Hematopoietic multipotent progenitor cell treated with erythropoietin and hydrocortisone succinate and interleukin-3 and kit ligand, for 15 days (in vitro differentiated cells): ENCODE results near the gene KLF11.

Experiments
- DNase-seq: peaks from one replicate; pipeline ENCODE4 v3.0.0-alpha.2; 2015; ENCODE audit warnings: low spot score

KLF11 gene

DNA sequence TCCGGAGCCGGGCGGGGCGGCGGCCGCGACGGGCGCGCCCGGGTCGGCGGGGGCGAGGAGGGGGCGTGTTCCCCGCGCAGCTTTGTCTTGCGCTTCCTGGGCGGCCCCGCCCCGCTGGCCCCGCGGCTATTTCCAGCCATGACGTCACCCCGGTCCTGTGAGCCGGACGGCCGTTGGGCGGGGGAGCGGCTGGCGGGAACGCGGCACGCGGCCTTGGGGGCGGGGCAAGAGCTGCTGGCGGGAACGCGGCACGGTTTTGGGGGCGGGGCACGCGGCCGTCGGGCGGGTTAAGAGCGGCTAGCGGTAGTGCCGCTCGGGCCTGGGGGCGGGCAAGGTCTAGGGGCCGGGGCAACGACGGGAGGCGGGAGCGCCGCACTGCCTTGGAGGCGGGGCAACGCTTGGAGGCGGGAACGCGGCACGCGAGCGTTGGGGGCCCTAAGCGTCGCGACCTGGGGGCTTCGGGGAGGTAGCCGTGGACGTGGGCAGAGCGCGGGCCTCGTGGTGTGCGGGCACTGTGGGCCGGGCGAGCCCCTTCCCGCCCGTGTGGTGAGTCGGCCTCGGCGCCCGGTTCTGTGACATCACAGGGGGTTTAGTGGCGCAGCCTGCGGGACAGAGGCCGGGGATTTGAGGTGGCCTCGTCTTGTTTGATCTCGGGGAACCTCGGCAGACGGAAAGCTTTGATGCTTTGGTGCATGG, 704 bp downstream of the KLF11 start:
- DNase-seq = peak; percentile 72

DNA sequence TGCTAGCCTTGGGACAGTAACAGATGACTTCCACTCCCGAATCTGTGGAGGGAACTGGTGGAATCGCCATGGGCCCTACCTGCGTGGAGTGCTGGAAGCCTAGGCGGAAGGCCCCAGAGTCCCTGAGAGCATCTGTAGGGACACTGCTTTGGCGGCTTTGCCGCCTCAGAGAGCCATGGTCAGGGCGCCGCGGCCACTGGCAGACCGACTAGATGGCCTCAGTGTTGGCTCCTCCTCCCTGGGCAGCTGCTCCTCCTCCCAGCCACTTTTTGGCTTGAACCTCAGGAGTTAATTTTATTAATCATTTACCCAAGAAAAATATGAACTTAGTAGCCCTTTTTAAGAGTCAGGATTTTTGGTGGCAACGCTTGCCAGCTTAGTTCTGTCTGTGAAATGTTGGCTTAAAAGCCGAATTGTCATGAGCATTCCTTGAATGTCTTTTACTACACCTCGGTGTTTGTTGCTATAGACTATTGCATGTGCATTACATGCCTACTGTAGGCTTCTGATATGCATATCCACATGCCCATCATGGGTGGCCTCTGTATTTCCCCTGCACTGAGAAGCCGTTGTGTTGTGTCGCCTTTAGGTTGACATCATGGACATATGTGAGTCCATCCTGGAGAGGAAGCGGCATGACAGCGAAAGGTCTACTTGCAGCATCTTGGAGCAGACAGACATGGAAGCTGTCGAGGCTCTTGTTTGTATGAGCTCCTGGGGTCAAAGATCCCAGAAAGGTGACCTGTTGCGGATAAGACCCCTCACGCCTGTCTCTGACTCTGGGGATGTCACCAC, 2.4 kb downstream of the KLF11 start:
- no peak for DNase-seq

DNA sequence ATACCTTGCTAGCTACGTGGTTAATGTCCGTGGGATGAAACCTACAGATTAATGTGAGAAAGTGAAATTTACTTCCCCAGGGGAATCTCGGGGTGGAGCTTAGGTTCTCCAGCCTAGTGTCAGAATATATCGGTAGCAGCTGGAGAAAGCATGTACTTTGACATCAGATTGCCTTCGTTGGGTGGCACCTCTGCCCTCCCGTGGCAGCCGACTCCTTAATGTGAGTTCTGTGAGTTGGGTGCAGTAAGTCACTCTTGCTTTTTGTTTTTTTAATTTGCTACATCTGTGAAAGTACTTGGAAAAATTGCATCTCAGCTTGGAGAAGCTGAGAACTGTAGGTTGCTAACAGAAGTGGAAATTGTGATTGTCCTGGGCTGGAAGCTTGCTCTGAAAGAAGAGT, 3.6 kb downstream of the KLF11 start:
- no peak for DNase-seq

DNA sequence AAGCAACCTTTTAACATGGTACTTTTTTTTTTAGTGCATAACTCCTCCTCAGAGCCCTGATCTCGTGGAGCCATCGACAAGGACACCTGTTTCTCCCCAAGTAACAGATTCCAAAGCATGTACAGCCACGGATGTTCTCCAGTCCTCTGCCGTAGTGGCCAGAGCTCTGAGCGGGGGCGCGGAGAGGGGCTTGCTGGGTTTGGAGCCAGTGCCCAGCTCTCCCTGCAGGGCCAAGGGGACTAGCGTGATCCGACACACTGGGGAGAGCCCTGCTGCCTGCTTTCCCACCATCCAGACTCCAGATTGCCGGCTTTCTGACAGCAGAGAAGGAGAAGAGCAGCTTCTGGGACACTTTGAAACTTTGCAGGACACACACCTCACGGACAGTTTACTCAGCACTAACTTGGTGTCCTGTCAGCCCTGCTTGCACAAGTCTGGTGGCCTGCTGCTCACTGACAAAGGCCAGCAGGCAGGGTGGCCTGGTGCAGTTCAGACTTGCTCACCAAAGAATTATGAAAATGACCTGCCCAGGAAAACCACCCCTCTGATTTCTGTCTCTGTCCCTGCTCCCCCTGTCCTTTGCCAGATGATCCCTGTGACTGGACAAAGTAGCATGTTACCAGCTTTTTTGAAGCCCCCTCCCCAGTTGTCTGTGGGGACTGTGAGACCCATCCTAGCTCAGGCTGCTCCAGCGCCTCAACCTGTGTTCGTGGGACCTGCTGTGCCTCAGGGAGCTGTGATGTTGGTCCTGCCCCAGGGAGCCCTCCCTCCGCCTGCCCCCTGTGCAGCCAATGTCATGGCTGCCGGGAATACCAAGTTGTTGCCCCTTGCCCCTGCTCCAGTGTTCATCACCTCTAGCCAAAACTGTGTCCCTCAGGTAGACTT, 4.5 kb downstream of the KLF11 start:
- DNase-seq = no peak

DNA sequence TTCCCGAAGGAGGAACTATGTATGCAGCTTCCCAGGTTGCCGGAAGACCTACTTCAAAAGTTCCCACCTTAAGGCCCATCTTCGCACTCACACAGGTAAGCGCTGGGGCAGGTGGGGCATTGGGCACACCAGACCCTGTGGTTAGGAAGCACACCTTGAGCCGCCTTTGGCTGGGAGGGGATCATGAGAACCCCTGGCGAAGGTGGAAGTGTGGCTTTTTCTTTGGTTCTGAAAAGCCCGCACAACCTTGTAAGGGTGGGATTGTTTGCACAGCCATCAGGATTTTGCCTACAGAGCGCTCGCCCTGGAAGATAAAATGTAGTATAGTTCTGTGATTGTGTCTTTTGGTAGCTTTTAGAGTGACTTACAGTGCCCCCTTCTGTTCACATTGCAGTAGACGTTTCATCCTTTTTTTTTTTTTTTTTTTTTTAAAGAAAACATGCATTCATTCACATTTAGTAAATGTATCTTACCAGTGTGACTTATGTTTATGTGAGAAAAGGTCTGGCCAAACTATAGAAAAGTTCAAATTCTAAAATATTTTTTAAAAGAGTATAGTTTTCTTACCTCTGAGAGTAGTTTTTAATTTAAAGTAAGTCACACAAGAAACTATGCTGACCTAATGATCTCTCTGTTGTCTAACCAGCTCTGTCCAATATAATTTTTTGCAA, 5.3 kb downstream of the KLF11 start:
- DNase-seq = peak; percentile 75

DNA sequence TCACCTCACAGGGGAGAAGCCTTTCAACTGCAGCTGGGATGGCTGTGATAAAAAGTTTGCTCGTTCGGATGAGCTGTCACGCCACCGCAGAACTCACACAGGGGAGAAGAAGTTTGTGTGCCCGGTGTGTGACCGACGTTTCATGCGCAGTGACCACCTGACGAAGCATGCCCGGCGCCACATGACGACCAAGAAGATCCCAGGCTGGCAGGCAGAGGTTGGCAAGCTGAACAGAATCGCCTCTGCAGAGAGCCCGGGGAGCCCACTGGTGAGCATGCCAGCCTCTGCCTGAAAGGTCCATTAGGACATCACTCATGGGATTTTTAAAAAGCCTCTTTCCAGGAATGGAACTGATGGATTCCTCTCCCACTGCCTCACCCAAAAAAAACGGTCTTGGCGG, 8.9 kb downstream of the KLF11 start:
- DNase-seq = no peak

DNA sequence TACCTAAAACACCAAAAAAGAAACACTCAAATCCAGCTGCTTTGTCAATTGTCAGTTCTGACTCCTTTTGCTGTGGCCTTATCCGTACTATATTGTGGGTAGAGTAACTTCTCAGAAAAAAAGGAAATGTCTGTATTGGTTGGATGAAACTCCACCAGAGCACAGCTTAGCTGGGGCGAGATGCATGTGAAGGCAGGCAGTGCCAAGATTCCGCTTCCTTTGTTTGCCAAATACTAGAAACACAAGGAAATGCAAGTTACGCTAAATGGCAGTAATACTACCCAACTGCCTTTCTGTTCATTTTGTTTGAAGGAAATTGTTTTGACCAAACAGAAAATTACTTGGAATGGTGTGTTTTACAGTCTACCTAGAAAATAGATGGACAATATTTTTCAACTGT, 10.0 kb downstream of the KLF11 start:
- no peak for DNase-seq

DNA sequence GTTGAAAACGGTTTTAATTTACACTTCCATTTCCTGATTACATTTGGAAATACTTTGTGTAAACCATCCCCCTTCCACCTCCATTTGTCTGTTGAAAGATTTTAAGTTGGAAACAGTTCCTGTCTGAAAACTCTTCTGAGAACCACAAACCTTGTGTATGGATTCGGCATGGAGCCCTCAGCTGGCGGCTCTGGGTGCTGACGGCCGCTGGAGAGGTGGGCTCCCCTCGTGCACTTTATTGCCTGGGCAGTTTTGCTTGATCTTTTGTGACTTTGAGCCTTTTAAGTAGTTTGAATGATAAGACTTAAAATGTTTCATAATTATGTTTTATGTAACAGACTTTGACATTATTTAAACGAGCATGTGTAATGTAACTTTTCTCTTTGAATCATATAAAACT, 11.1 kb downstream of the KLF11 start:
- DNase-seq = no peak

DNA sequence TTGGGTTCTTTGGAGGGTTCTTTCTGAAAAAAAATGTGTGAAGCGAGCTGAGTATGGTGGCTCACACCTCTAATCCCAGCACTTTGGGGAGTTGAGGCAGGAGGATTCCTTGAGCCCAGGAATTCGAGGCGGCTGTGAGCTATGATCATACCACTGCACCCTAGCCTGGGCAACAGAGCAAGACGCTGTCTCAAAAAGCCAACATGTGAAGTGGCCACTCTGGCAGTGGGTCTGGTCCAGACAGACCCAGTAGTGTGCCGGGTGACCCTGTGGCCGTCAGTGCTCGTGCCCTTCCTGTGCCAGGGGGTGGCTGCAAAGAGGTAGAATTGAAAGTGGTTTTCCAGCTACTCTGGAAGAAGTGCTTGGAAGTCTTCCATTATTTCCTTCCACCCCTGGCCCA, 11.6 kb downstream of the KLF11 start:
- no peak for DNase-seq

DNA sequence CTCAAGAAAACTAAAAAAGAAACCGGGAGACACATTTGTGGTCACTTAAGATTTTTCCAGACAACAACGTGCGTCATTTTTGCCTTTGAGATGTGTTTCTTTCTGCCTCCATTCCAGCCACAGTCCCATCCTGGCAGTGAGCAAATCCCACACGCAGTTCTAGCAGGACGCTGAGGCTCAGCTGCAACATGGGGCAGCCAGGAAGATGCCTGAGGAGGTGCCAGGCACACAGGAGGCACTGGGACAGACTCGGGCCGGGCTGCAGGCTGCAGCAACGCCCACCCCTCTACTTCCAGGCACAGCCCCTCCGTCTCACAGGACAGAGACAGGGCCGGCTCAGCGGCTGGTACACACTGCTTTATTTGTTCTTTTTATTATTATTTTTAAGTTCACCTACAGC, 13.1 kb downstream of the KLF11 start:
- no peak for DNase-seq

DNA sequence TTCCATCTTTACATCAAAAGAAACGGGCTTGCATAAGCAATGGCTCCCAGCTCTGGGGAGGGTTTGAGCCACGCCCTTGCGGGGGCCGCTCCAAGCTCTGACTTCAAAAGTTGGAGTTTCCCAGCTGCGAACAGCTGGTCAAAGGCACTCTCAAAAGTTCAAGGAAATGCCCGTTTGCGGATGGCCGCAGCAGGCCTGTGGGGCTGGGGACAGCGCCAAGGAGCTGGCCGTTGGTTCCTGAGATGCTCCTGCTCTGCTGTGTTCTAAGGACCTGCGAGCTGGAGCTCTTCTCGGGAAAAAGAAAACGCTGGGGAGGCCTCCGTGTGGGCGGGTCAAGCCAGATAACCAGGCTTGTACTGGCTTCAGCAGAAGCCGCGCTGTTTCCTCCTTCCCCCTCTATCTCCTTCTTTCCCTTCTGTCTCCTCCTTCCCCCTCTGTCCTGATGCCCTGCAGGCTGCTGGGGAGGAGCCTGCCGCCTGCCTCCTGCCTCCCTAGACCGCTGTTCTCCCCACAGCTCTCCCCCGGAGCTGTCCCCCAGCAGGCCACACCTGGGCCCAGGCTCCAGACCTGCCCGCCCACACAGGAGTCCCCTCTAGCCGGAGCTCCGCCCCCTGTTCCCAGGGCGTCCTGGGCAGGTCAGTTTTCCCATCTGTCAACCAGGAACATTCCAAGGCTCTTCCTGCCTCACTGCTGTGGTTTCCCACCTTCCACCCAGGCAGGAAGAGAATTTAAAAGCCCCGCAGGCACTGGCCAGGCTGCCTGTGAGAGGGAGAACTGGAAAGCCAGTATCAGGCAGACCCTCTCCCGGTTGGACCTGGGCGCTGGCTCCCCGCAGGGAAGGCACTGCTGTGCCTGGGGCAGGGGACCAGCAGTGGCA, 14.1 kb downstream of the KLF11 start:
- DNase-seq = no peak

DNA sequence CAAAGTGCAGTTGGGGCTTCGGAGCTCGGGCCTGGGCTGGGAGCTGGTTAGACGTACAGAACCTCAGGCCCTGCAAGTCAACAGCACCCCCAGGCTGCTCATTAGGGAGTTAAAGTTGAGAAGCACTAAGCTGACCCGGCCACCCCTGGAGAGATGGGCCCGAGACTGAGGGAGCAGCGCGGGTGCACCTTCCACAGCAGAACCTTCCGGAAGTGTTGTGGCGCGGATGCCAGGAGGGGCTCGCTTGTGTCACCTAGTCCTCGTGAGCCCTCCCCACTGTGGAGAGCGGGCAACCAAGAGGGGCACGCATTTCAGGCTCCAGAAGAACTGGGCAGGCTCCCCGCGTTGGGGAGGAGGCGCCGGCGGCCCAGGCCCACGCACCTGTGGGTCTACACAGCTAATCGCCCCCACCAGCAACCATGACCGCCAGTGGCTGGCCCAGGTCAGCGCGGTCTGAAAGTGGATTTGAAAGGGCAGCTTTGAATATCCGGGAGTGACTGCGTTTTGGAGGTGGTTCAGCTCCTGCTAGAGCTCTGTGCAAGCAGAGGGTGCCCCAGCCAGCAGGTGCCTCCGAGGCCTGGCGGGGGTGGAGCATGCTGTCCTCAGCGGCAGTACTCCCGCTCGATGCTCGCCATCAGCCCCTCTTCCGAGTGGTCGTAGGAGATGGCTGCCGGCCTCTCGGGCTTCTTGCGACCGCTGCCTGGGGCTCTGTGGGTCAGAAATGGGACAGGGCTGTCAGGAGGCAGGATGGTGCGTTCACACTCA, 15.1 kb downstream of the KLF11 start:
- DNase-seq = no peak

DNA sequence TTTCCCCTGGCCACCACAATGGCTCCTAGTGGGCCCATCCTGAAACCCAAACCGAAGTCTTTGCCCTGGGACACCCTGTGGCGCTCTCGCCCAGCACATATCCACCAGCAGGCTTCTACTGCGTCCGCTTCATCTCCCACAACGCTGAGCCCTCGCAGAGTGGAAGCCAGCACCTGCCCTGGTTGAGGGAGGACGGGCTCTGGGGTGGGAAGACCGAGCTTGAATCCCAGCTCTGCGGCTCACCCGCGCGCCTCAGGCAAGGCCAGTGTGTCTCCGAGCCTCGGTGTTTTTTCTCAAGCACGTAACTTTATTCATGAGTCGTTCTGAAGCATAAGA, 15.6 kb downstream of the KLF11 start:
- no peak for DNase-seq

DNA sequence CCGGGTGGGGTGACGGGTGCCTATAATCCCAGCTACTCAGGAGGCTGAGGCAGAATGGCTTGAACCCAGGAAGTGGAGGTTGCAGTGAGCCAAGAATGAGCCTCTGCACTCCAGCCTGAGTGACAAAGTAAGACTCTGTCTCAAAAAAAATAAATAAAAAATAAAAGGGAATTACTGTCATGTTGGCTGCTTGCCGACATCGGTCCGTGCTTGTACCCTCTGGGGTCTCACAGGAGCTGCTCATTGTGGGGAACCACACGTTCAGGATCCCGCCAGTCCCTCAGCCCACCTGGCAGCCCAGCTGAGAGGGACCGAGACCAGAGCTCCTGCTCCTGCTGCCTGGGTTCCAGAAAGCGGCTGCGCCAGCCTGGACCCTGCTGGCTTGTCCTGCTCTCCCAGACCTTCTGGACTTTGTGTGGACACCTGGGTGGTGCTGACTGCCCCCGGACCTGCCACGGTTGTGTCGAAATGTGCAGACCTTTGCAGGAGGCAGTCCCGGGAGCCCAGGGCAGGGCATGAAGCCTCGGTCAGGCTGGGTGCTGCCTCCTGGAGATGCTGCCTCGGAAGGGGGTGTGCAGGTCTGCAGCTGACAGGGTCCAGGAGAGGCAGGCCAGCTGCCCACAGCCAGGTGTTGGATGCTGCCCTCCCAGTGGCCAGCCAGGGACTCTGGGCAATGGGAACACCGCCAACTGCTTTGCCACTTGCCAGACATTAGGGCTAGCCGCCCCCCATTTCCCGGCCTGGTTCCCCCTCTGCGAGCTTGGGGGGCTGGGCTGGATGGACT, 16.4 kb downstream of the KLF11 start:
- no peak for DNase-seq

DNA sequence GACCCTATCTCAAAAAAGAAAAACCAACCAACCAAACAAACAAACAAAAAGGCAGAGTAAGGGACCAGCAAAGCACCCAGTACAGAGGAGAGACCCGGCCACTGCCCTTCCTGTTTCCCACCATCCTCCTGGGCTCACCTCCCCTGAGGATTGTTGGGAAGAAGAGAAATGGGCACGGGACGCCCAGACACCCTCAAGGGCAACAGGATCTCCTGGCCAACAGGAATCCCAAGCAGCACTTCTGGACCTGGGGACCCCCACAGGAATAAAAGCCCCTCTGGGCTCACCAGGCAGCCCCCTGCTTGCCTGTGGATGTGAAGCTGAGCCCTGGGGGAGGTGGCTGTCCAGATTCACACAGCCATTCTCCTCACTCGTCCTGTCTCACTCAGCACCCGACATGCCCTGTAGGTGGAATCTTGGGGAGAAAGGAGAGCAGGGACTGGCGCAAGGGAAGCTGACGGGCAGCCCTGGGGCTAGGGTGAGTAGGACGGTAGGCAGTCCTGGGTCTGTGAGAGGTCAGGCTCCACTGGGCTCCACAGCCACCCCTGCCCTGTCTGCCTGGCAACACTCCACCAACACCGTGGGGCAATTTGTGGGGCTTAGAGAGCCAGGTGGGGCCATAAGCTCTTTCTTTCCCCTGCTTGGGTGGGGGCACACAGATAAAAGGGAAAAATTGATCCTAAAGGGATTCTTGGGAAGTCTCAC, 18.0 kb downstream of the KLF11 start:
- DNase-seq = no peak

DNA sequence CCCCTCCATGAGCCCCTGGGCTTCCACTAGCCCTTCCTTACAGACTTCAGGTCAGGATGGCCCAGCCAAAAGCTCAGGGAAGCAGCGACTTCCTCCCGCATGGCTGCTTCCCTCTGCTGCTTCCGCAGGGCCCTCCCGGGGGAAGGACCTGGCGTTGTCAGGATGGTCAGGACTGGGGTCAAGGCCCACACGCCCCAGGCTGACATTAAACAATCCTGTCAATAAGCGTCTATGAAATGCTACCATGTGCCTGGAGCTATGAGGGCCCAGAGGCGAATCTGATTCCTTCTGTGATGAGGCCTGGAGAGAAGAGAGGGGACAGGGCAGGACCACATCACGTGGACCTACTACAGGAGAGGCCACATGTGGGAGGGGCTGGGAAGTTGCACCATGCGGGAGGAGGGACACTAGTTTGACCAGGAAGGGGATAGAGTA, 19.6 kb downstream of the KLF11 start:
- no peak for DNase-seq

DNA sequence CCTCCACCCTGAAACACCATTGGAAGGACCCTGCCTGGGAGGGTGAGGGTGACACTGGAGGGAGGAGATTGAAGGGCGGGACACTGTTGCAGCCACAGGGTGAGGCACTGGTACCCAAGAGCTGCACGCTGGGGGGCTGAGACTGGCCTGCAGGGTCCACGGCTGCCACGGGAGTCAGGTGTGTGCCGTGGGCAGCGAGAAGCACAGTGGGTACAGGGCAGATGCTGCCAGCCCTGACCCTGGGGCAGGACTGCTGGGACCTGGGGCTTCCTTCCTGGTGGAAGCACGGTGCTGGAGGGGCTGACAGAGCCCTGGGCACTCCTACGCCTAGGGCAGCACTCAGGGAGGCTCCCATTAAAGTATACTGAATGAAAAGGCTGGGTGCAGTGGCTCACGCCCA, 20.2 kb downstream of the KLF11 start:
- DNase-seq = no peak

DNA sequence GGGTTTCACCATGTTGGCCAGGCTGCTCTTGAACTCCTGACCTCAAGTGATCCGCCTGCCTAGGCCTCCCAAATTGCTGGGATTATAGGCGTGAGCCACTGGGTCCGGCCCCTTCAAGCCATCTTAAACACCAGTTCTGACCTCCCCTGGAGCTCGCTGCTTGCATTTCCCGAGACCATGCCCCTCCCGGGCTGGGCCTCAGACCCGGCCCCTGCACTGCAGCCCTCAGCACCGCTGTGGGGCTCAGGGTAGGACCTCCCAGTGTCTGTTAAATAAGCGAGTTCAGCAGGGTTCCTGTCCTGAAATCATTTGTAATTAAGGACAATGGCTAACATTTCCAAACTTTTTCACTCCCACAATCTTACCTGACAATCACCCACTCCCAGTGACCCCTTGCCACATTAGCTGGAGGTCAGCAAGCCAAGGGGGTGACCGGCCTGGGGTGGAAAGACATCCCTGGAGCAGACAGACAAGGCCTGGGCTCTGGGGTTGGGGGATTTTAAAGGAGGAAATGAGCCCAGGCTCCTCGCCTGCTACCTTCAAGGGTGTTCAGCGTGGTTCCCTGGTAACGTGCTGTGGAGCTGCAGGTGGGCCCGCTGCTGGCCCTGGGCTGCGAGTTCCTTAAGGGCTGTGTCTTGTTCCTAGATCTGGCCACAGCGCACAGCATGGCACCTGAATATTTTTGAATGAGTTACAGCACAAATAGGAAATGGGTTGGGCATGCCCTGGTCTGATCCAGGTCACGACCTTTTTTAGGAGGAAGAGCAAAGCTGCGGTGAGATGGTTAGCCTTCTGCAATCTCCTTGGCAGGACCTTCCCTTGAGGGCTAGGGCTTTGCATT, 21.8 kb downstream of the KLF11 start:
- DNase-seq = no peak
